ENCODE data around the gene TMEM200C.

The TMEM200C gene

DNA sequence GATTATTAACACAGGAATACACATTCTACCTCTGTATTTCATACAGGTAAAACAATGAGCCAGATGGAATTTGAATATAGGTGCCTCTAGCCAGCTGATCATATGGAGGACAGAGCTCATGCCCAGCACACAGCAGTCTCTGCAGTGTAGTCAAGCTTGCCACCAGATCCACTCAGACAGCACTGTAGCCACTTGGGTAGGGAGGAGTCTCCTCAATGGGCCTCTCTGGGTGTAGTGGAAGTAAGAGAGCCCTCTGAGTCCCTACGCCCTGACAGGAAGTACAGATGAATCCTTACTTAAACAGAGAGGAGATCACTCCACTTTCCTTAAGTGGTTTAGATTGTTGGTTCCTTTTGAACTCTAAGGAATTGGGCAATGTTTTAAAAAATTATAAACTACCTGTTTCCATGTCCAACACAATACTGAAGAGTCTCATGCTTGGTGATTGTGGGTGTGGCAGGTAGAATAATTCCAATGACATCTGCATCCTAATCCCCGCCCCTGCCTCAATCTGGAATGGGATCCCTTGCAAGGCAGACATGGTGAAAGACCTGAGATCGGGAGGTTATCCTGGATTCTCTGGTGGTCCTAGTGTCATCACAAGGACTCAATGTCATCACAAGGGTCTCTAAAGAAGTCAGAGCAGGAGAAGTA is 23.0 kb upstream of the TMEM200C start:
- no peaks in the 10 kb centered on the region for H3K27me3 ChIP-seq (ENCODE audit: control insufficient read depth, insufficient read depth, low read length)
- TF ChIP-seq, protein P1, sequence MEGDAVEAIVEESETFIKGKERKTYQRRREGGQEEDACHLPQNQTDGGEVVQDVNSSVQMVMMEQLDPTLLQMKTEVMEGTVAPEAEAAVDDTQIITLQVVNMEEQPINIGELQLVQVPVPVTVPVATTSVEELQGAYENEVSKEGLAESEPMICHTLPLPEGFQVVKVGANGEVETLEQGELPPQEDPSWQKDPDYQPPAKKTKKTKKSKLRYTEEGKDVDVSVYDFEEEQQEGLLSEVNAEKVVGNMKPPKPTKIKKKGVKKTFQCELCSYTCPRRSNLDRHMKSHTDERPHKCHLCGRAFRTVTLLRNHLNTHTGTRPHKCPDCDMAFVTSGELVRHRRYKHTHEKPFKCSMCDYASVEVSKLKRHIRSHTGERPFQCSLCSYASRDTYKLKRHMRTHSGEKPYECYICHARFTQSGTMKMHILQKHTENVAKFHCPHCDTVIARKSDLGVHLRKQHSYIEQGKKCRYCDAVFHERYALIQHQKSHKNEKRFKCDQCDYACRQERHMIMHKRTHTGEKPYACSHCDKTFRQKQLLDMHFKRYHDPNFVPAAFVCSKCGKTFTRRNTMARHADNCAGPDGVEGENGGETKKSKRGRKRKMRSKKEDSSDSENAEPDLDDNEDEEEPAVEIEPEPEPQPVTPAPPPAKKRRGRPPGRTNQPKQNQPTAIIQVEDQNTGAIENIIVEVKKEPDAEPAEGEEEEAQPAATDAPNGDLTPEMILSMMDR (IDR thresholded peaks at IDR 0.05), result no peak

DNA sequence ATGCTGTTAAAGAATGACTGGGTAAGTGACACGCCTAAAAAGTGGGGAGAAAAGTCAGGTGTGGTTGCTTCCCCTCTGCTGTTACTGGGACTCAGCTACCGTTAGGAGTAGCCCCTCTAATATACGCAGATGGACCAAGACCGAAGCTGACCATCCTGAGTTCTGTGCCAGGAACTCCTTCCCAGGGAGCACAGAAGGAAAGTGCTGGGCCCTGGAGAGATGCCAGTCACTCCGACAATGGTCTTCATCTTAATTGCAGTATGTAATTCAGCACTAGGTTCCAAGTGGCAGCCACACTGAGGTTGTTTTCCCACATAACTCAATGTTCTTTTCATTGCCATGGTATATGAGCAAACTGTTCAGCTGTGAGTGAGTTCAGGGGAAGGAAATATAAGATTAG is 19.6 kb upstream of the TMEM200C start:
- H2AFZ ChIP-seq, result no peak overlapping the region
- no peaks in the 10 kb centered on the region for H3K4me1 ChIP-seq
- no peaks in the 10 kb centered on the region for H3K79me2 ChIP-seq
- H3K36me3 ChIP-seq (ENCODE audit: control insufficient read depth, insufficient read depth, low read length), result no peaks in the 10 kb centered on the region
- no peak overlapping the region for H3K27ac ChIP-seq
- no peak overlapping the region for H3K4me3 ChIP-seq (ENCODE audit: low read depth, low read length)
- H3K4me2 ChIP-seq (ENCODE audit: low read length), result no peak overlapping the region
- TF ChIP-seq, protein P1 (IDR thresholded peaks at IDR 0.05), result no peak
- no peaks in the 10 kb centered on the region for H3K27me3 ChIP-seq (ENCODE audit: control insufficient read depth, insufficient read depth, low read length)
- no peaks in the 10 kb centered on the region for H3K9me3 ChIP-seq (ENCODE audit: control insufficient read depth, low read length)
- no peak overlapping the region for H3K9ac ChIP-seq

More for the DNA sequence above, 23.0 kb upstream of the TMEM200C start:
- Histone ChIP-seq H3K4me1 (no peaks in the 10 kb centered on the region), H3K36me3 (ENCODE audit: control insufficient read depth, insufficient read depth, low read length) (no peaks in the 10 kb centered on the region), H3K79me2 (no peaks in the 10 kb centered on the region), H3K27ac (no peak overlapping the region), H3K9ac (no peak overlapping the region), H2AFZ (no peak overlapping the region), H3K4me2 (ENCODE audit: low read length) (no peak overlapping the region), H3K9me3 (ENCODE audit: control insufficient read depth, low read length) (no peaks in the 10 kb centered on the region), H3K4me3 (ENCODE audit: low read depth, low read length) (no peak overlapping the region)

DNA sequence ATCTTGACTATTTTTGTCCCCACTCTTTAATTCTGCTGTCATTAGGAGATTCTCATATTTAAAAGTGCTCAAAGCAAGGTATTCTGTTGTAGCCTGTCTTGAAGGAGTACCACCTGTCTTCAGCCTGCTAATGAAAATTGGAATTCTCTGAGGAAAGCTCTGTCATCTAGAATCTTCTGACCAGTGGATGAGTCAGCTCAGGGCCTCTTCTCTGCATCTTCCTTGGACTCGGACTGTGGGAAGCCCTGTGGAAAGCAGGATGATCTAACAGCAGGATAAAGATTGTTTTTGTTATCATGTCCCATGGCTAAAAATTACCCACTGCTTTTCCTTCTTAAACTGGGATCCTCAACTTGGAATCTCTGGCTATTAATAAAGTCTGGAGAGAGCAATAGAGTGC is 18.7 kb upstream of the TMEM200C start:
- Histone ChIP-seq H3K27ac (no peak overlapping the region), H3K9me3 (ENCODE audit: control insufficient read depth, low read length) (no peaks in the 10 kb centered on the region), H3K4me1 (no peaks in the 10 kb centered on the region), H3K9ac (no peak overlapping the region), H3K4me3 (ENCODE audit: low read depth, low read length) (no peak overlapping the region), H3K79me2 (no peaks in the 10 kb centered on the region), H3K36me3 (ENCODE audit: control insufficient read depth, insufficient read depth, low read length) (no peaks in the 10 kb centered on the region), H2AFZ (no peak overlapping the region), H3K4me2 (ENCODE audit: low read length) (no peak overlapping the region), H3K27me3 (ENCODE audit: control insufficient read depth, insufficient read depth, low read length) (no peaks in the 10 kb centered on the region)
- TF ChIP-seq, protein P1 (IDR thresholded peaks at IDR 0.05), result no peak

DNA sequence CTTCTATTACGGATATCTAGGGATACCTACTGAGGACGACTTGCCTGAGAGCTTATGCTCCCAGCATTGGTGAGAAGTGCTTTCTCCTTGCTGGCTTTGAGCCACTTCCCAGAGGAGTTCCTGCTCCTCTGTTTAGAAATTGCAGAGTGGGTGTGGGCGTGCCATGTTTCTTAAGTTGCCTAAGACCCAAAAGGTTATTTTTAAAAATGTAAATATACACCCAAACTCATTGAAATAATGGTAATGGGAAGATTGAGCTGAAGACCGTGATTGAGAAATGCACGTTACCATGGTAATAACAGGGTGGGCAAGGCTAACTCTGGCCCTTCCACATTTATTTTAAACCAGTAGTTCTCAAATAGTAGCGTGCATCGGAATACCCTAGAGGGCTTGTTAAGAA is 17.2 kb upstream of the TMEM200C start:
- H3K4me1 ChIP-seq, result no peaks in the 10 kb centered on the region
- no peaks in the 10 kb centered on the region for H3K36me3 ChIP-seq (ENCODE audit: control insufficient read depth, insufficient read depth, low read length)
- no peaks in the 10 kb centered on the region for H3K27me3 ChIP-seq (ENCODE audit: control insufficient read depth, insufficient read depth, low read length)
- H3K4me3 ChIP-seq (ENCODE audit: low read depth, low read length), result no peak overlapping the region
- H3K9ac ChIP-seq, result no peak overlapping the region
- H3K27ac ChIP-seq, result no peak overlapping the region
- no peak overlapping the region for H3K4me2 ChIP-seq (ENCODE audit: low read length)
- TF ChIP-seq, protein P1 (IDR thresholded peaks at IDR 0.05), result no peak
- no peaks in the 10 kb centered on the region for H3K9me3 ChIP-seq (ENCODE audit: control insufficient read depth, low read length)
- no peak overlapping the region for H2AFZ ChIP-seq
- no peaks in the 10 kb centered on the region for H3K79me2 ChIP-seq

DNA sequence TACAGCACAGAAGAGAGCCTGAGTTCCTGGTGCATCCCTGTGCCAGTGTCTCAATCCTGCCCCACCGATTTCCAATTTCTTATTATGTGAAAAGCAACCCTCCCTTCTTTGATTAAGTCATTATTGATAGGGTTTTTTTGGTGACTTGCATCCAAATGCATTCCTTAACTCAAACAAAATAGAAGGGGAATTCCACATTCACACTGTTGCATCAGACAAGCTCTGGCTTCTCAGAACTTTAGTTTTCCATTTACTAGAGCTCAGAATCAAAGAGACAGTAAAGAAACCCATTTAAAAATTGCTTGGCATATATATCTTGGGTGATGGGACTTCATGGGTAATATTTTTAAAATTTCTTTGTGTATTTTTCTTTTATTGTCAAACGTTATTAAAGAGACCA is 13.8 kb upstream of the TMEM200C start:
- Histone ChIP-seq H3K9ac (no peak overlapping the region), H3K27ac (no peak overlapping the region), H3K4me2 (ENCODE audit: low read length) (no peak overlapping the region), H3K27me3 (ENCODE audit: control insufficient read depth, insufficient read depth, low read length) (no peaks in the 10 kb centered on the region), H3K4me3 (ENCODE audit: low read depth, low read length) (no peak overlapping the region), H3K9me3 (ENCODE audit: control insufficient read depth, low read length) (no peaks in the 10 kb centered on the region), H3K79me2 (no peaks in the 10 kb centered on the region), H3K4me1 (no peaks in the 10 kb centered on the region), H2AFZ (no peak overlapping the region), H3K36me3 (ENCODE audit: control insufficient read depth, insufficient read depth, low read length) (no peaks in the 10 kb centered on the region)
- TF ChIP-seq, protein P1 (IDR thresholded peaks at IDR 0.05), result no peak
